ENCODE data around the gene RND2.
"Not testable (repeated sequence)": the region's sequence is repeated elsewhere in the genome, so short reads cannot be mapped to it uniquely, and the experiment has no call there.

The RND2 gene

DNA sequence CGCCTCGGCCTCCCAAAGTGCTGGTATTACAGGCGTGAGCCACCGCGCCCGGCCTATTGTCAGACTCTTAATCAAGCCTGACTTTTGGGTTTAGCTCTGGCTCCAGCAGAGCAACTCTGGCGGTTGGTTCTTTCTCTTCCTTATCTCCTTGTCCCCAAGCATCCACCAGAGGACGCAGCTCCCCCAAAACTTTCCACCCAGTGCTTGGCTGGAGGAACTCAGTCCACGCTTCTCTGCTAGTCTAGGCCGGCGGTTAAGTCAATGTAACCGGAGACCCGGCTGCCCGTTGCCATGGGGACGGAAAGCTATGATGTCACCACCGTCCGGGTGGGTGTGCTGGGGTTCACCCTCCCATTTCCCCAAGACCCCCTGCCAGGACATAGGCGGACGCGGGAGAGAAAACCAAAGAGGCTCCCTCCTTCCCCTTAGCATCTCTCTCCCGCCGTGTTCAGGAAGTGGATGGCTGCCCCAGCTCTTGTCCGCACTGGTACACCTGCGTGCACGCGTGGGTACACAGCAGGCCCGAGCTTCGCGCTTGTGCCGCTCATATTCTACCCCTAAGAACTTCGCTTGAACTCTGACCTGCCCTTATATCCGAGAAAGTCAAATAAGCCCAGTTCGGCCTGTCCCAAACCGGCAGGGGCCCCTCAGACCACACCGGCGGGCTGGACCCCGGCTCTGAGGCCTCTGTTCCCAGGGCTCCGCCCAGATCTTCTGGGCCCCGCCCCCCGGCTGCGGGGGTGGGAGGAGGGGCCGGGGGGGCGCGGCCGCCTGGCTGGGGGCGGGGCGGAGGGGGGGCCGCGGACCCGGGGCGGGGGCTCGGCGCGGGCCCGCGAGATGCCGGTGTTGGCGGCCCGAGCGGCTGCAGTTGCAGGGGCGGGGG lies at the start of gene RND2:
Gene RND2, plus strand, starts transcription at position 825 of the 883 bp plus-strand sequence. CDS start 117 bp downstream, outside the sequence.
- DNase-seq (ENCODE audit: low read depth in 2 of 2, low spot score in 1 of 2), result peak; percentile 41 to 68

GRCh38 chr17:42975265-42975664 lies 49.8 kb upstream of the RND2 start:
- DNase-seq (ENCODE audit: low read depth in 2 of 2, low spot score in 1 of 2), result no peak

GRCh38 chr17:42975701-42976100 lies 49.3 kb upstream of the RND2 start:
- DNase-seq (ENCODE audit: low read depth in 2 of 2, low spot score in 1 of 2), result not testable (repeated sequence)

- no peak for DNase-seq (ENCODE audit: low read depth in 2 of 2, low spot score in 1 of 2)
Measured at GRCh38 chr17:42979511-42980273, 45.3 kb upstream of the RND2 start, which contains the start of gene PTGES3L. Gene PTGES3L, minus strand, starts transcription at chr17:42980080. Its CDS starts 27 bp downstream, at chr17:42980053.

DNA sequence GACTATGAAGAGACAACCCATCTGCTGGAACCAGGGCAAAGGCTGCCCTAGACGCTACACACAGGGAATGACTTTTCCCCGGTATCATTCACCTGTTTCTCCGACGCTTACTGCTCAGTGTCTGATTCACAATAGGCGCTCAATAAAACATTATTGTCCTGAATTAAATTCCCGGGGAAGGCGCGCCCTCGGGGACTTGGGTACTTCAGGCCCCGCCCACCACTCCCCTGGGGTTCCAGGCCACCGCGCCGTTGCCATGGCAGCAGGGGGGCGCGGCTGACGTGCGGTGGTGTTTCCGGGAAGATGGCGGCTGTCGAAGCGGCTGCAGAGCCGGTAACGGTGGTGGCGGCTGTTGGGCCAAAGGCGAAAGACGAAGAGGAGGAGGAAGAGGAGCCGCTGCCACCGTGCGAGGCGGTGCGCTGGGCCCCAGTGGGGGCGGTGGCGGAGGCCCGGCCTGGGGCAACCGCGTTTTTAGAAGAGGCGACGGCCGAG lies 44.7 kb upstream of the RND2 start, which contains the start of gene RUNDC1:
Gene RUNDC1, plus strand, starts transcription at position 292 of the 492 bp plus-strand sequence. Its CDS starts 12 bp downstream, at position 304.
- DNase-seq (ENCODE audit: low read depth in 2 of 2, low spot score in 1 of 2), result peak; percentile 80 to 85

DNA sequence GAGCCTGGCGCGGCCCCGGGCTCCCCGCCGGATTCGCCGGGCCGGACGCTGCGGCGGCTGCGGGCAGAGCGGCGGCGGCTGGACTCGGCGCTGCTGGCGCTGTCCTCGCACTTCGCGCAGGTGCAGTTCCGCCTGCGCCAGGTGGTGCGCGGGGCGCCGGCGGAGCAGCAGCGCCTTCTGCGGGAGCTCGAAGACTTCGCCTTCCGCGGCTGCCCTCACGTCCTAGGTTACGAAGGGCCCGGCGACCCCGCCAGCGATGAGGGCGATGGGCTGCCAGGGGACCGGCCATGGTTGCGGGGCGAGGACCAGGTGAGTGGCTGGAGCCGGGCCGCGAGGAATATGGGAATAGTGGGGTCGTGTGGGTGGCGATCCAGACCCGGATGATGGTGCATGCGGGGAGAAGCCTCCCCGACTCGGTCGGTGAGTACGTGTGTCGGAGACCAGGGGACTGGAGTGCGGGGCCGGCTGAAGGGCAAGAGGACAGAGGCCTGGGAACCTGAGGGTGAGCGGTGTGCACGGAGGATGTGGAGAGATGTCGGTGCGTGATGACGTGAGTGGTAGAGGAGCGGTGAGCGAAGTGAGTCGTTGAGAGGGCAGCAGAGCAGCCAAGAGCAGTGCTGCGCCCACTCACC lies 44.1 kb upstream of the RND2 start:
- DNase-seq (ENCODE audit: low read depth in 2 of 2, low spot score in 1 of 2), result peak in 1 of 2 donors; percentile 27

- DNase-seq (ENCODE audit: low read depth in 2 of 2, low spot score in 1 of 2), result no peak
Measured at GRCh38 chr17:42982266-42982665, 42.8 kb upstream of the RND2 start.

DNA sequence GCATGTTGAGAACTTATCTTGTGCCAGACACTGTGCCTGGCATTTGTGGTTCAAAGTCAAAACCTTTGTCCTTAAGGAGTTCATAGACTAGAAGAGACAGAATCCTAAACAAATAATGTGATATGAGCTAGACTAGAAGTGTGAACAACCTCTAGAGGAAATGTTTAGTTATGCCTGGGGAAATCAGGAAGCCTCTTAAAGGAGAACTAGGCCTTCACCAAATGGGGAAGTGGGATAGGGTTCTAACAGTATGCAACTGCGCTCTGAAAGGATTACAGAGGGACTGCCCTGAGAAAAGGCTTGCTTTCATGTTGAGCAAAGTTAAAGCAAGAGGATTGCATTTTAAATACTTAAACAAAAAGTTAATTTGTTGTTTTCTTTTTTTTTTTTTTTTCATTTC lies 39.8 kb upstream of the RND2 start:
- DNase-seq (ENCODE audit: low read depth in 2 of 2, low spot score in 1 of 2), result no peak

DNA sequence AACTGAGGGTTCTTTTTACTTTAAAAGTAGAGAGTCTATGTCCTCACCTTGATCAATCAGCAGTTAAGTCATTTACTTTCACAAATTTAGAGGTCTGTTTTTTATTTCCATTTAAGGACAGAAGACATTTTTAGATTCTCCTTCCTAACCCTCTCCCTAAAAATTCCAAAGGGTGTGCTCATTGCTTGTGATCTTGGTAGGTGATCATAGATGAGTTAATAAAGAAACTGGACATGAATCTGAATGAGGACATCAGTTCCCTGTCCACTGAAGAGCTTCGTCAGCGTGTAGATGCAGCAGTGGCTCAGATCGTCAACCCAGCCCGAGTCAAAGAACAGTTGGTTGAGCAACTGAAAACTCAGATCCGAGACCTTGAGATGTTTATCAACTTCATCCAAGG lies 35.9 kb upstream of the RND2 start:
- DNase-seq (ENCODE audit: low read depth in 2 of 2, low spot score in 1 of 2), result no peak

GRCh38 chr17:42989726-42990652 lies 35.0 kb upstream of the RND2 start:
- no peak for DNase-seq (ENCODE audit: low read depth in 2 of 2, low spot score in 1 of 2)

GRCh38 chr17:42991471-42991870 lies 33.6 kb upstream of the RND2 start:
- DNase-seq (ENCODE audit: low read depth in 2 of 2, low spot score in 1 of 2), result no peak

GRCh38 chr17:42992872-42993271 lies 32.2 kb upstream of the RND2 start:
- no peak for DNase-seq (ENCODE audit: low read depth in 2 of 2, low spot score in 1 of 2)

DNA sequence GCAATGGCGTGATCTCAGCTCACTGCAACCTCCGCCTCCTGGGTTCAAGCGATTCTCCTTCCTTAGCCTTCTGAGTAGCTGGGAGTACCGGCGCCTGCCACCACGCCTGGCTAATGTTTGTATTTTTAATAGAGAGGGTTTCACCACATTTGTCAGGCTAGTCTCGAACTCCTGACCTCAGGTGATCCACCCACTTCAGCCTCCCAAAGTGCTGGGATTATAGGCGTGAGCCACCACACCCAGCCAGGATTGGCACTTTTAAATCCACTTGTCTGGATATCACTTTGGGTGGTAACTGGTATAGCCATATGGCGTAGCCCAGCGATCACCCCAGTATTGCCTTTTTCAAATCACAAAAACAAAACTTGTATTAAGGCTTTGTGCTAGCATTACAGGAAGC lies 31.1 kb upstream of the RND2 start:
- DNase-seq (ENCODE audit: low read depth in 2 of 2, low spot score in 1 of 2), result not testable (repeated sequence)

- no peak for DNase-seq (ENCODE audit: low read depth in 2 of 2, low spot score in 1 of 2)
Measured at GRCh38 chr17:42997390-42997983, 27.5 kb upstream of the RND2 start.

DNA sequence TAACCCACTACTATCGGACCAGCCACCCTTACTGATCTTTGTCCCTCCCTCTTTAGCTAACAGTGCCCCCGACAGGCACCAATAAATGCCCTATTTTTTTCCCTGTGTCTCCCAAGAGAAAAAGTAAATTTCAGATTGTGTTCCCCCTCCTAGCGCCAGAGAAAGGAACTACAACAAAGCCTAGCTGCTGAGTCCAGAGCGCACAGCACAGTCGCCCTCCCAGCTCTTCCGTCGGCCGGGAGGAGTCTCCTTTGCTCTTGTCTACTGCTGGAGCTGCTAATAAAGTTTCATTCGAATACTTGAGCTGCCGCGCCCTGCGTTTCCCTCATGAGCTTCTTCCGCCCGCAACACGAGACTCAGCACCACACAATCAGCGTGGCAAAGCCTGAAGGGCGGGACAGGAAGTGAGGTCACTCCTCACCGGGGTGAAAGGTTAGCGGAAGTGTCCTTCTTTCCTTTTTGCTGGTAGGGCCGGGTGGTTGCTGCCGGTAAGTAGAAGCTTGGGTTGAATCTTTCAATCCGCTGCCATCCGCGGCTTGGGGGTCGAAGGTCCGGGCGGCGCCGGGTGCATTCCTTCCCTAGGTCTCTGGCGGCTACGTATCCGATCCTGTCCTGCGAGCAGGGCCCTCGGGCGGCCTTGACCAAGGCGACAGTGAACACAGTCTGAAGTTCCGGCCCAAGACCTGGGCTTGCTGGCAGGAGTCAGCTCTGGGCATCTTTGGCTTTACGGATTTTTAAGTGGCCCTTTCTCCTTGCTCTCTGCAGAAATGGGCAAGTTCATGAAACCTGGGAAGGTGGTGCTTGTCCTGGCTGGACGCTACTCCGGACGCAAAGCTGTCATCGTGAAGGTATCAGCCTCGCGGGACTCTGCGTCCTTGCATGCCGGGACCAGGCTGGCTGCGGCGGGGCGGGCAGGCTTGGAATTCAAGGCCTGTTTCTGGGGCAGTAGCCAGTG lies 26.8 kb upstream of the RND2 start, which contains the start of gene RPL27:
Gene RPL27, plus strand, starts transcription at position 436 of the 955 bp plus-strand sequence. Its CDS starts 332 bp downstream, at position 768.
- DNase-seq (ENCODE audit: low read depth in 2 of 2, low spot score in 1 of 2), result peak; percentile 93 to 95

DNA sequence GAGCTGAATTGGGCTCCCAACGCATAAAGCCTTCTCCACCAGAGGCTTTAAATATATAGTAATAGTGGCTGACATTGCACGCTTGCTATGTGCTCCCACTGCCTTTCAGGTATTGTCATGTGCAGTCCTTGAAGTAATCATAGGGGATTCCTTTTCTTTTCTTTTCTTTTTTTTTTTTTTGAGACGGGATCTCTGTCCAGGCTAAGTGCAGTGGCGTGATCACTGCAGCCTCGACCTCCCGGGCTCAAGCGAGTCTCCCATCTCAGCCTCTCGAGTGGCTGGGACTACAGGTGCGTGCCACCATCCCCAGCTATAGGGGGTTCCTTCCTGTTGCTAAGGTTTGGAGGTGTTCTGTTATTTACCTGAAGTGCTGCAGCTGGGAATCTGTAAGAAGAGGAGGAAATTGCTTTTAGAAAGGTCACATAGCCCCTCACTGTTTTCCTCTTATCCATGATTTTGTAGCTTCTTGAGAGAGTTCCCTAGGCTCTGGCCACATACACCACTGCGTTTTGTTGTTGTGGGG lies 26.0 kb upstream of the RND2 start:
- no peak for DNase-seq (ENCODE audit: low read depth in 2 of 2, low spot score in 1 of 2)

DNA sequence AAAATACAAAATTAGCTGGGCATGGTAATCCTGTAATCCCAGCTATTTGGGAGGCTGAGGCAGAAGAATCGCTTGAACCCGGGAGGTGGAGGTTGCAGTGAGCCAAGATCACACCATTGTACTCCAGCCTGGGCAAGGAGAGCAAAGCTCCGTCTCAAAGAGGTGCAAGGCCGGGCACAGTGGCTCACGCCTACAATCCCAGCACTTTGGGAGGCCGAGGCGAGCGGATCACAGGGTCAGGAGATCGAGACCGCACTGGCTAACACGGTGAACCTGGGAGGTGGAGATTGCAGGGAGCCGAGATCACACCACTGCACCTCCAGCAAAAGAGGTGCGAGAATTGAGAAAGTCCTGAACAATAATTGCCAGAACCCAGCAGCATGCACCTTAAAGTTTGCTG lies 24.1 kb upstream of the RND2 start:
- not testable (repeated sequence) for DNase-seq (ENCODE audit: low read depth in 2 of 2, low spot score in 1 of 2)

DNA sequence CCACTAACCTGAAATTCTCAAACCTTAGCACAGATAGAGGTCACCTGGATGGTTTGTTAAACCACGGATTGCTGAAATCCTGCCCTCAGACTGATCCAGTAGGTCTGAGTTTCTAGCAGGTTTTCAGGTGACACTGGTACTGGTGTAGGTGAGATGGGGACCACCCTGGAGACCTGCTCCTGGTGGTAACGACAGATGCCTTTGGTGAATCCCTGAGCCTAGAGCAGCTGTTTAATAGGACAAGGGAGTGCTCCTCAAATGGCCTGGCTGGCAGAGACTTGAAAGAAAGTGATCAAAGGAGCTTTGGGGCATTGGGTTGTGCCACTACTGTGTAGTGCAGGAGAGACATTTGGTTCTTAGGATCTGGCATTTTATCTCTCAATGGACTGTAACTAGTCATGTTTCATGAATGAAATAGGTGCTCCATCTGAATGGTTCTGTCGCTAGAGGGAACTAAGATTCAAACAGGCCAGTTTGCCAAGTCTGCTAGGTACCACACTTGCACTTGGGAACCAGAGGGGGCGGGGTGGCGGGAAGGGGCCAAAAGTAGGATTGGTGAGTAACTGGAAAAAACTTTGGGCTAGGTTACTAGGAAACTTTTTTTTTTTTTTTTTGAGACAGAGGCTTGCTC lies 21.4 kb upstream of the RND2 start:
- no peak for DNase-seq (ENCODE audit: low read depth in 2 of 2, low spot score in 1 of 2)

Measured in stimulated activated CD8-positive, alpha-beta memory T cell treated with anti-CD3 and anti-CD28 coated beads, Interleukin-4, amount 100 ng/mL, for 1 hour (primary cell).